H1 (cell line): ENCODE measurements around the gene TPBG. TPM values are rescaled to one million over a fixed set of nuclear protein-coding genes. Genes with fewer than 3 reads are reported as not detected.

Source experiments
- CTCF ChIA-PET: fragments of 300-600 bp; sonication (Branson Sonifier 250); formaldehyde crosslinking; loops from one replicate; lab custom pipeline; 2021; ENCODE audit not compliant: partially characterized antibody; lab: Charles Lee
- POLR2A ChIA-PET: fragments of 300-600 bp; sonication (Branson Sonifier 250); formaldehyde crosslinking; loops from one replicate; lab custom pipeline; 2021; ENCODE audit warnings: inconsistent platforms; ENCODE audit not compliant: partially characterized antibody; lab: Charles Lee
- DNase-seq, 2 experiments: peaks; one replicate each; pipeline versions ENCODE4 v3.0.0 to v3.0.0-alpha.2; 2010 to 2022; ENCODE audit warnings: low spot score in 2 of 2, low read depth in 1 of 2, mixed read lengths in 1 of 2
- FAIRE-seq: peaks from 2 replicates; lab custom pipeline; 2011; peaks lifted over from hg19 to GRCh38; lab: Jason Lieb, UNC
- H2AFZ ChIP-seq: 2 replicates; pipeline ENCODE4 v1.8.1; 2012; ENCODE audit warnings: low read length, inconsistent platforms
- H2AK5ac ChIP-seq: 2 replicates; pipeline ENCODE4 v1.6.1; 2013; ENCODE audit warnings: low read depth, low read length
- H2BK120ac ChIP-seq: replicated peaks from 2 replicates; pipeline ENCODE3; 2013; ENCODE audit warnings: low read depth, low read length, inconsistent platforms
- H2BK12ac ChIP-seq: 2 replicates; pipeline ENCODE4 v1.6.1; 2013; ENCODE audit warnings: low read depth, low read length
- H2BK15ac ChIP-seq: 2 replicates; pipeline ENCODE4 v1.6.1; 2013; ENCODE audit warnings: low read length
- H2BK20ac ChIP-seq: 2 replicates; pipeline ENCODE4 v1.6.1; 2013; ENCODE audit warnings: low read length
- H2BK5ac ChIP-seq: 2 replicates; pipeline ENCODE4 v1.6.1; 2013; ENCODE audit warnings: low read depth, low read length
- H3K14ac ChIP-seq: 2 replicates; pipeline ENCODE4 v1.6.1; 2013; ENCODE audit warnings: inconsistent platforms; ENCODE audit not compliant: insufficient read length
- H3K18ac ChIP-seq: 2 replicates; pipeline ENCODE4 v1.6.1; 2013; ENCODE audit warnings: low read length; ENCODE audit errors: extremely low read depth
- H3K23ac ChIP-seq: 2 replicates; pipeline ENCODE4 v1.6.1; 2013; ENCODE audit warnings: inconsistent platforms; ENCODE audit not compliant: insufficient read length
- H3K23me2 ChIP-seq: 2 replicates; pipeline ENCODE4 v1.6.1; 2013; ENCODE audit warnings: low read depth, low read length
- H3K27ac ChIP-seq: 2 replicates; pipeline ENCODE4 v1.6.1; 2011; ENCODE audit warnings: low read depth, low read length, inconsistent platforms
- H3K27me3 ChIP-seq, 4 experiments: replicated peaks in 1 of 4; 1 replicate in 1 of 4; 2 replicates in 3 of 4; pipeline versions ENCODE4 v1.6.1 to v1.8.1; 2011 to 2013; ENCODE audit warnings: low read length in 3 of 4, mild to moderate bottlenecking in 3 of 4, inconsistent platforms in 2 of 4, mixed read lengths in 2 of 4, moderate library complexity in 1 of 4; ENCODE audit not compliant: control insufficient read depth in 3 of 4, insufficient read depth in 3 of 4; ENCODE audit errors: extremely low read depth in 1 of 4
- H3K36me3 ChIP-seq, 4 experiments: 2 replicates each; pipeline versions ENCODE4 v1.6.1 to v1.8.1; 2011 to 2013; ENCODE audit warnings: mild to moderate bottlenecking in 4 of 4, low read length in 3 of 4, moderate library complexity in 2 of 4, control low read depth in 1 of 4, inconsistent platforms in 1 of 4; ENCODE audit not compliant: insufficient read depth in 4 of 4, control insufficient read depth in 2 of 4
- H3K4ac ChIP-seq: replicated peaks from 2 replicates; pipeline ENCODE3; 2013; ENCODE audit warnings: low read length, low read depth, mixed read lengths, inconsistent platforms; ENCODE audit not compliant: insufficient read length
- H3K4me1 ChIP-seq, 4 experiments: replicated peaks in 1 of 4; 1 replicate in 1 of 4; 2 replicates in 3 of 4; pipeline versions ENCODE4 v1.6.1 to v1.8.1; 2011 to 2013; ENCODE audit warnings: low read length in 3 of 4, inconsistent platforms in 2 of 4, mixed read lengths in 1 of 4; ENCODE audit not compliant: insufficient read depth in 4 of 4, control insufficient read depth in 3 of 4
- H3K4me2 ChIP-seq, 2 experiments: 2 replicates each; pipeline versions ENCODE4 v1.6.1 to v1.8.1; 2011 to 2013; ENCODE audit warnings: low read depth in 2 of 2, low read length in 2 of 2, control low read depth in 1 of 2, inconsistent platforms in 1 of 2, mild to moderate bottlenecking in 1 of 2; ENCODE audit not compliant: insufficient read depth in 1 of 2
- H3K4me3 ChIP-seq, 4 experiments: fragments of 200-600, 300-600 bp in 1 of 4; sonication (generic), shearing (Covaris generic), sonication (Bioruptor Twin) in 1 of 4; 2 replicates each; pipeline versions ENCODE4 v1.5.1 to v1.8.1; 2011 to 2016; ENCODE audit warnings: low read length in 4 of 4, low read depth in 3 of 4, control low read depth in 2 of 4, inconsistent platforms in 2 of 4, mild to moderate bottlenecking in 2 of 4, mixed read lengths in 1 of 4, moderate library complexity in 1 of 4; ENCODE audit not compliant: insufficient read depth in 2 of 4; ENCODE audit errors: extremely low read depth in 1 of 4
- H3K56ac ChIP-seq: replicated peaks from 2 replicates; pipeline ENCODE3; 2013; ENCODE audit warnings: low read depth, mild to moderate bottlenecking, mixed read lengths, low read length, inconsistent platforms; ENCODE audit not compliant: insufficient read length
- H3K79me1 ChIP-seq: 2 replicates; pipeline ENCODE4 v1.6.1; 2013; ENCODE audit warnings: low read depth, low read length, control low read depth
- H3K79me2 ChIP-seq, 2 experiments: 2 replicates each; pipeline versions ENCODE4 v1.6.1 to v1.8.1; 2012 to 2013; ENCODE audit warnings: low read length in 2 of 2, mild to moderate bottlenecking in 2 of 2, inconsistent platforms in 1 of 2; ENCODE audit not compliant: insufficient read depth in 2 of 2, control insufficient read depth in 1 of 2
- H3K9ac ChIP-seq, 4 experiments: replicated peaks in 1 of 4; 1 replicate in 1 of 4; 2 replicates in 3 of 4; pipeline versions ENCODE4 v1.6.1 to v1.8.1; 2011 to 2013; ENCODE audit warnings: low read depth in 3 of 4, low read length in 3 of 4, control low read depth in 2 of 4, mild to moderate bottlenecking in 2 of 4, moderate library complexity in 2 of 4, inconsistent platforms in 1 of 4; ENCODE audit errors: extremely low read depth in 1 of 4
- H3K9me3 ChIP-seq, 2 experiments: 2 replicates each; pipeline versions ENCODE4 v1.6.1 to v1.8.1; 2012 to 2013; ENCODE audit warnings: mild to moderate bottlenecking in 2 of 2, moderate library complexity in 2 of 2, control low read depth in 1 of 2, inconsistent platforms in 1 of 2, low read depth in 1 of 2, low read length in 1 of 2, mixed read lengths in 1 of 2; ENCODE audit not compliant: insufficient read depth in 2 of 2
- H4K20me1 ChIP-seq, 2 experiments: replicated peaks in 1 of 2; 2 replicates each; pipeline versions ENCODE3 to v1.8.1; 2011 to 2013; ENCODE audit warnings: inconsistent platforms in 2 of 2, low read length in 2 of 2, mild to moderate bottlenecking in 1 of 2; ENCODE audit not compliant: insufficient read depth in 2 of 2, control insufficient read depth in 1 of 2
- H4K5ac ChIP-seq: 2 replicates; pipeline ENCODE4 v1.6.1; 2013; ENCODE audit warnings: low read length, low read depth, mixed read lengths, inconsistent platforms; ENCODE audit not compliant: insufficient read length
- H4K8ac ChIP-seq: 2 replicates; pipeline ENCODE4 v1.8.0; 2013; ENCODE audit warnings: mild to moderate bottlenecking, moderate library complexity, low read length, inconsistent platforms; ENCODE audit not compliant: insufficient read depth; ENCODE audit errors: extremely low read depth
- H4K91ac ChIP-seq: replicated peaks from 2 replicates; pipeline ENCODE3; 2013; ENCODE audit warnings: low read length, mixed read lengths, inconsistent platforms; ENCODE audit not compliant: insufficient read length
- CTCF ChIP-seq, 3 experiments: IDR thresholded peaks; 1 replicate in 2 of 3; 2 replicates in 1 of 3; pipeline versions ENCODE4 v1.5.1 to v1.6.1; 2011; ENCODE audit warnings: low read length in 3 of 3, mild to moderate bottlenecking in 3 of 3, inconsistent platforms in 2 of 3, low read depth in 1 of 3, moderate library complexity in 1 of 3; ENCODE audit not compliant: insufficient read depth in 1 of 3; ENCODE audit errors: control extremely low read depth in 1 of 3
- E2F6 ChIP-seq: IDR thresholded peaks from 2 replicates; pipeline ENCODE4 v1.6.1; 2012; ENCODE audit warnings: inconsistent platforms
- EGR1 ChIP-seq: IDR thresholded peaks from 2 replicates; pipeline ENCODE4 v1.6.1; 2011; ENCODE audit warnings: low read depth, low read length, borderline replicate concordance
- MAFK ChIP-seq: IDR thresholded peaks from 2 replicates; pipeline ENCODE4 v1.6.1; 2012; ENCODE audit warnings: low read depth, mild to moderate bottlenecking, improper control_type of control experiment, low read length
- POLR2A ChIP-seq, 2 experiments: IDR thresholded peaks; 1 replicate in 1 of 2; 2 replicates in 1 of 2; pipeline ENCODE4 v1.6.1; 2011; ENCODE audit warnings: low read depth in 2 of 2, low read length in 2 of 2, mild to moderate bottlenecking in 2 of 2; ENCODE audit errors: control extremely low read depth in 1 of 2
- RNF2 ChIP-seq: fragments of 200-900, 300-1000 bp; sonication (generic); IDR thresholded peaks from 2 replicates; pipeline ENCODE4 v1.7.1; 2016; ENCODE audit warnings: borderline replicate concordance, low read depth, mild to moderate bottlenecking, antibody characterized with exemption, low read length; ENCODE audit not compliant: poor library complexity, severe bottlenecking; ENCODE audit errors: missing control alignments
- SIN3A ChIP-seq, 2 experiments: IDR thresholded peaks in 1 of 2; conservative IDR thresholded peaks in 1 of 2; 2 replicates each; pipeline ENCODE4 v1.6.1; 2011 to 2012; ENCODE audit warnings: low read length in 2 of 2, improper control_type of control experiment in 1 of 2, low read depth in 1 of 2, mild to moderate bottlenecking in 1 of 2
- SIX5 ChIP-seq: IDR thresholded peaks from 2 replicates; pipeline ENCODE4 v1.6.1; 2011; ENCODE audit warnings: mild to moderate bottlenecking, low read depth, low read length
- SP2 ChIP-seq: IDR thresholded peaks from 2 replicates; pipeline ENCODE4 v1.6.1; 2012; ENCODE audit warnings: mild to moderate bottlenecking, low read length, inconsistent platforms
- WGBS, 2 experiments: shearing (Covaris generic) in 1 of 2; methylation state at CpG; one replicate each; pipeline versions ENCODE4 v1.1.6 to v1.1.7; 2013 to 2015; ENCODE audit warnings: low lambda C conversion rate in 2 of 2, mixed read lengths in 2 of 2, inconsistent platforms in 1 of 2, low coverage in 1 of 2, missing lambda C conversion rate in 1 of 2; ENCODE audit not compliant: insufficient replicate concordance in 2 of 2, insufficient coverage in 1 of 2, insufficient read length in 1 of 2; ENCODE audit errors: extremely low coverage in 1 of 2, missing lambda C conversion rate in 1 of 2; 5-methylcytosine and 5-hydroxymethylcytosine counted together
- polyA plus RNA-seq, 7 experiments: library from polyadenylated mRNA; depleted of rRNA in 3 of 7; stranded (reverse) in 5 of 7; unstranded in 2 of 7; fragments of >200 nt in 5 of 7; fragments of 200-250 nt in 2 of 7; gene quantifications; 1 replicate in 5 of 7; 2 replicates in 1 of 7; 4 replicates in 1 of 7; pipeline versions ENCODE4 v1.2.1 to v1.2.3, GENCODE V29; 2011 to 2013; ENCODE audit warnings: missing spikeins in 2 of 7, mixed read lengths in 2 of 7
- total RNA-seq: library from RNA; stranded (reverse); fragmentation: NEBNext Ultra II Directional; extraction: Animal tissue kit (Norgen Biotek cat#: 25700); gene quantifications from 2 replicates; pipeline ENCODE4 v1.2.1, GENCODE V29; 2021

Gene TPBG
- total and polyA plus RNA-seq, 2 of the 8 experiments (the other 6 are each of a cell fraction or from before 2014, with no cell fraction given) = 28.4 to 33.6 TPM

GRCh38 chr6:82380566-82381185 is 17.1 kb downstream of the TPBG start:
- no peak overlapping the region; the same call in 1 of the 2 replicates for H4K8ac ChIP-seq
- H3K23me2 ChIP-seq = no peaks in the 10 kb centered on the region
- peaks cover 0 to 13% (median 0%) of the 10 kb centered on the region in 4 experiments; a peak in 2 of 7 replicates for H3K4me1 ChIP-seq
- POLR2A ChIA-PET = interaction anchor here (0.9 kb wide), 1 partner anchor 15 kb away, joined by 3 read pairs; no protein-coding TSS in a partner anchor
- no peak overlapping the region for H3K4ac ChIP-seq
- no peak overlapping the region for H3K56ac ChIP-seq
- H2AK5ac ChIP-seq = no peak overlapping the region
- no peaks in the 10 kb centered on the region for H4K20me1 ChIP-seq
- 88% methylated on average over 9 of the region's 9 CpGs; no CpG with 5 or more reads in 1 of the 2 experiments for WGBS, 2 experiments
- no peaks in the 10 kb centered on the region for H3K79me1 ChIP-seq
- H3K27me3 ChIP-seq = no peaks in the 10 kb centered on the region
- DNase-seq (no peak), FAIRE-seq (no peak)
- H2BK12ac ChIP-seq = no peak overlapping the region; the same call in 1 of the 2 replicates
- no peak overlapping the region for H3K9ac ChIP-seq
- no peak overlapping the region for H3K14ac ChIP-seq
- H3K18ac ChIP-seq = no peak overlapping the region
- peak overlapping the region; percentile 92; the same call in 1 of the 2 replicates for H2BK20ac ChIP-seq
- H2BK5ac ChIP-seq = peak overlapping the region; percentile 76
- no peak overlapping the region for H3K23ac ChIP-seq
- no peak overlapping the region for H3K4me2 ChIP-seq
- no peak overlapping the region for H4K91ac ChIP-seq
- H3K36me3 ChIP-seq = no peaks in the 10 kb centered on the region
- no peak overlapping the region for H2AFZ ChIP-seq
- peaks cover 3 to 8% of the 10 kb centered on the region in 2 experiments; a peak in 2 of 4 replicates for H3K9me3 ChIP-seq
- H2BK120ac ChIP-seq = no peak overlapping the region
- H3K79me2 ChIP-seq = no peaks in the 10 kb centered on the region
- H4K5ac ChIP-seq = no peak overlapping the region
- CTCF ChIA-PET = interaction anchor here (0.9 kb wide), 1 partner anchor 16 kb away, joined by 4 read pairs; no protein-coding TSS in a partner anchor
- no peak overlapping the region for H2BK15ac ChIP-seq
- H3K27ac ChIP-seq = no peak overlapping the region
- no peak overlapping the region for H3K4me3 ChIP-seq
- no peak for TF ChIP-seq EGR1
- TF ChIP-seq MAFK = no peak
- TF ChIP-seq E2F6 = no peak
- TF ChIP-seq POLR2A (IDR thresholded peaks at IDR 0.05; ENCODE audit: control extremely low read depth in 1 of 2, low read depth in 2 of 2, low read length in 2 of 2) = no peak
- no peak for TF ChIP-seq RNF2
- TF ChIP-seq SP2 = no peak
- TF ChIP-seq CTCF (IDR thresholded peaks at IDR 0.05; ENCODE audit: control extremely low read depth in 1 of 3, insufficient read depth in 1 of 3, low read depth in 1 of 3, low read length in 3 of 3) = no peak
- TF ChIP-seq SIN3A (conservative IDR thresholded peaks at IDR 0.05 in 1 of 2, IDR thresholded peaks at IDR 0.05 in 1 of 2; ENCODE audit: low read depth in 1 of 2, low read length in 2 of 2) = no peak
- no peak for TF ChIP-seq SIX5
